Activated CD8-positive, alpha-beta memory T cell treated with anti-CD3 and anti-CD28 coated beads, Interleukin-2, amount 50 U/mL, for 48 hours (primary cell): Measurements from ENCODE around the gene TAL1.
"Not testable (repeated sequence)": the region's sequence is repeated elsewhere in the genome, so short reads cannot be mapped to it uniquely, and the experiment has no call there.

Experiments used
- DNase-seq: peaks from one replicate; pipeline ENCODE4 v3.0.0-alpha.2; 2020

Gene TAL1

DNA sequence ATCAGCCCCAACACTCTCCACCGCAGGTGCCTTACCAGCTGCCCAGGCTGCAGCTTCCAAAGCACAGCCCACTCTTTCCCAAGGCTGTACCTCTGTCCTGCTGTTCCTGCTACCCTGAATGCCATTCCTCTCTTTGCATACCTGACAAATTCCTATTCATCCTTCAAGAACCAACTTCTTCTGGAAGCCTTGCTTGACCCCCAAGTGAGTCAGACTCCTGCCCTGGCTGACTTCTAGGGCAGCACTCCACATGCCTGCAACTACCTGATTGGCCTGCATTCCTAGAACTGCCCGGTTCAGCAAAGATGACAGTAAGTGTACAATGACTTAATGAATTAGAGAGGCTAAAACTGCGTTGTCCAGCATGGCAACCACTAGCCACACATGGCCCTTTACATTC is 21.4 kb downstream of the TAL1 start:
- DNase-seq, result no peak

GRCh38 chr1:47209725-47210325 is 22.2 kb downstream of the TAL1 start:
- DNase-seq, result no peak

DNA sequence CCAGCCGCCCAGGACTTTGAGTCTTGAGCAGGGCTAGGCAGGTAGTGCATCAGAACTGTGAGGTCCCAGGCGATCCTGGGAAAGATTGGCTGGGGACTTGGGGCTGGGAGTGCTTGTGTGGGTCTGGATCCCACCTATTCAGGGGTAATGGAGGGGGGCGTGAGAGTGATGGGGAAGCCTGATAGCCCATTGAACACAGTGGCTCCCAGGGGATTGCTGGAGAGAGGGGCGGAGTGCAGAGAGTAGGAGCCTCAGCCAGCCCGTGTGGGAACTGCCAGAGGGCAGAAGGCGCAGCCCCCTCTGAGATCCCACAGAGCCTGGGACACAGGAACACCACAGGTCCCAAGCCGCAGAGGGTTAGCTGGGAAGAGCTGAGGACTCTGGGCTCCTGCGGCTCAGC is 22.9 kb downstream of the TAL1 start:
- no peak for DNase-seq

DNA sequence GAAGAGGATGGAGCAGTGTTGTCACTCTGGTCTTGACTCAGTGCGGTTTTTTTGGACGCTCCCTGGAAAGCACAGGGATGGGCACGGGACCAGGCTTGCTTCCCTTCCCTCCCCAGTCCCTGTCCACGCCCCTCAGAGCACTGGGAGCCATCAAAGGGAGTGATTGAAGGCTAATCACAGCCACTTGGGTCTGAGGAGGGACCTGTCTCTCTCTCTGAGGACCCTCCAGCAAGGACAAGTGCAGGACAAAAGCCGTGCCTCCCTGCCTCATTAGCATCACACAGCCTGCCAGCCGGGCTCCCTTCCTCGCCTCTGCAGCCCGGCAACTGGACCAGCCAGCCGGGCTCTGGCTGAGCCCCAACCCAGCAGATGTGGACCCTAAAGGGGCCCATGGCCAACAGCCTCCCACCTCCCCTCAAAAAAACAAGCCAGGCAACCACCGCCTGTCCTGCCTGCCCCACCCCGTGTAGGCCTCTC is 23.6 kb downstream of the TAL1 start:
- no peak for DNase-seq

DNA sequence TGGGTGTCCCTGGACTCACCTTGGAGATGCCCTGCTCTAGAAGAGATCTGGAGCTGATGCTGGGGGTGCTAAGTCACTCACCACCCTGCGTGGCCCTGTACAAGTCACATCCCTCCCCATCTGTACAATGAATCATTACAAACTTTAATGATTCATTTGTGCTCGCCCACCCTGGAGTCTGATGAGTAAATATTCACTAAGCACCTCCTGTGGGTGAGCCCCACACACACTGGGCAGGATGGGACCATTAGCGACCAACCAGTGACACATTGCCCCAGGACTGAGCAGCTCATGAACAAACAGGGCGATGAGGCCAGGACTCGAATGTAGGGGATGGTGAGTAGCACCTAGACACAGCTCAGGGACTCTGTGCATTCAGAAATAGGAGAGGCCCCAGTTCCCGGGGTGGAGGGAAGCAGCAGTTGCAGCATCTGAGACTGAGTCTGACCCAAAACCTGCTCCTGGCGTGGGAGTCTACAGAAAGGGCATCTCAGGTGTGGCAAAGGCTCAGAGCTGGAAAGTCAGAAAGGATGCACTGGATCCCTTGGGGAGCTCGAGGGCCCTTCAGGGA is 24.1 kb downstream of the TAL1 start:
- DNase-seq, result no peak

DNA sequence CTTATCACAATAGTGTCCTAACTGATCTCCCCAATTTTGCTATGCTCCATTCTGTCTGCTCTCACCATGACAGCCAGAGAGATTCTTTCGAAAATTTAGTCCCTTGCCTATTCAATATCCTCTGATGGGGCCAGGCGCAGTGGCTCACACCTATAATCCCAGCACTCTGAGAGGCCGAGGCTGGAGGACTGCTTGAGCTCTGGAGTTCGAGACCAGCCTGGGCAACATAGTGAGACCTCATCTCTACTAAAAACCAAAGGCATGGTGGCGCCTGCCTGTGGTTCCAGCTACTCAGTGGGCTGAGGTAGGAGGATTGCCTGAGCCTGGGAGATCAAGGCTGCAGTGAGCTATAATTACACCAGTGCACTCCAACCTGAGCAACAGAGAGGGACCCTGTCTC is 26.1 kb downstream of the TAL1 start:
- no peak for DNase-seq

- DNase-seq, result not testable (repeated sequence)
Observed at GRCh38 chr1:47203504-47203903, 28.5 kb downstream of the TAL1 start.

DNA sequence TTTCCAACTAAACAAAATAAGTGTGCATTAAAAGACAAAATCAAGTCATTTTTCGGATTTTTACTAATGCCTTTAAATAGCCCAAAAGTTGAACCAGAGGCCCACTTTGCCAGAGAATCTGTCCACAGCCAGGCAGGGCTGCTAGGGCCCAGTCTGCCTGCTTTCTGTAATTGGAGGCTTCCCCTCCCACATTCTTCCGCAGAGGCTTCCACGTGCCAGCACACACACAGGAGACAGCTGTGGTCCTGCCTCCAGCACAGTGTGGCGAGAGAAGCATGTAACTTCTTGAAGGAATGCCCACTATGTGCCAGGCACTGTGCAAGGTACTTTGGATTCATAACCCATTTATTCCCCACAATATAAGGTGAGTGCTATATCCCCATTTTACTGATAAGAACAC is 30.8 kb downstream of the TAL1 start:
- no peak for DNase-seq

DNA sequence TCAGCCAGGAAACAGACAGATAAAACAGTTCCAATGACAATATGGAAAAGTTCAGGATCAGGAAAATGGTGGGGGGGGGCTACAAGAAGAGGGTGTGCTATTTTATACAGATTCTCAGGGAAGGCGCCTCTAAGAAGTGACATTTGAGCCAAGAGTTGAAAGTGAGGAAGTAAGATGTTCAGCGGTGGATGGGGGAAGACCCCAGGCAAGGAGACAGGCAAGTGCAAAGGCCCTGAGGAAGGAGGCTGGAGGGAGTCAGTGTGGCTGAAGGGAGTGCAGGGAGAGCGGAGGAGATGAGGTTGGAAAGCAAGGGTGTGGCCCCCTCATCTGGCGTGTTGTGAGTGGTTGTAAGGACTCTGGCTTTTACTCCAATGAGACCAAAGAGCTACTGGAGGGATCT is 33.8 kb downstream of the TAL1 start:
- DNase-seq, result no peak

- DNase-seq, result no peak
Observed at GRCh38 chr1:47196622-47197021, 35.4 kb downstream of the TAL1 start.

GRCh38 chr1:47195981-47196380 is 36.0 kb downstream of the TAL1 start:
- not testable (repeated sequence) for DNase-seq

GRCh38 chr1:47194311-47194710 is 37.7 kb downstream of the TAL1 start:
- DNase-seq, result peak; percentile 15

- DNase-seq, result peak; percentile 20
Observed at GRCh38 chr1:47193496-47193895, 38.5 kb downstream of the TAL1 start.

- peak; percentile 86 for DNase-seq
Observed at GRCh38 chr1:47192458-47193384, 39.3 kb downstream of the TAL1 start.

DNA sequence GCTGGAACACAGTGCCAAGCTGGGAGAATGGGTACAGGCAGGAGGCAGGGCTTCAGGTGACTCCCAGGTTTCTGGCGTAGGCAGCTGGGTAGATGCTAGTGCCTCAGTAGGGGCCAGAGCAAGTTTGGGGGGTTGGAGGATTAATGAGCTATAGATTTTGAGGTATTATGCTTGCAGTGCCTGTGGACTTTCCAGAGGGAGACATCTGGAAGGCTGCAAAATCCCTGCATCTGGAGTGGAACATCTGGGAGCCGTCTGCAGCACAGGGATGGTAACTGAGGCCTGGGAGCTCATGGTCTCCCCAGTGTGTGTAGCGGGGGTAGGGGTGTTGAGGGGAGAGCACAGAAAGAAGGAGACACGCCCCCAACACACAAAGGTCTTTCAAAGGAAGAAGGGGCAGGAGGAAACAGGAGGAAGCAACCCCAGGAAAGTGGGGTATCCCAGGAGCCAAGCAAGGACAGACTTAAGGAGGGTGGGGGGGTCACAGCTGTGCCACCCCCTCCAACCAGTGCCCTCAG is 40.0 kb downstream of the TAL1 start:
- peak; percentile 32 for DNase-seq

DNA sequence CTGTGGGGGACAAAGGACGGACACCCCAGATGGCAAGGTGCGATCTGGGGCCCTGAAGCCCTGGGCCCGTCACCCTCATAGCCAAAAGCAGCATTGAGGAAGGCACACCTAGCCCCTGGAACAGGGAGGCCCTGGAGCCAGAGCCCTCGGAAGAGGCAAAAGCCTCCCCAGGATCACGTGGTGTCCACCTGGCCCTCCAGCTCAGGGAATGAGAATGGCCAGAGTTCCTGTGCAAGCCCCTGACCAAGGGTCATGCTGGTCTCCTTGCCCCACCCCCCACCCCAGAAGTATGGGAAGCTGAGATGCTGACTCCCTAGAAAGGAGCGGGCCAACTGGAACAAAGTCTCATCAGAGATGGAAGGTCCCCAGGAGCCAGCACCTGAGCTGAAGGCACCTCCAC is 41.2 kb downstream of the TAL1 start:
- DNase-seq, result no peak

- no peak for DNase-seq
Observed at GRCh38 chr1:47190509-47190855, 41.5 kb downstream of the TAL1 start.

DNA sequence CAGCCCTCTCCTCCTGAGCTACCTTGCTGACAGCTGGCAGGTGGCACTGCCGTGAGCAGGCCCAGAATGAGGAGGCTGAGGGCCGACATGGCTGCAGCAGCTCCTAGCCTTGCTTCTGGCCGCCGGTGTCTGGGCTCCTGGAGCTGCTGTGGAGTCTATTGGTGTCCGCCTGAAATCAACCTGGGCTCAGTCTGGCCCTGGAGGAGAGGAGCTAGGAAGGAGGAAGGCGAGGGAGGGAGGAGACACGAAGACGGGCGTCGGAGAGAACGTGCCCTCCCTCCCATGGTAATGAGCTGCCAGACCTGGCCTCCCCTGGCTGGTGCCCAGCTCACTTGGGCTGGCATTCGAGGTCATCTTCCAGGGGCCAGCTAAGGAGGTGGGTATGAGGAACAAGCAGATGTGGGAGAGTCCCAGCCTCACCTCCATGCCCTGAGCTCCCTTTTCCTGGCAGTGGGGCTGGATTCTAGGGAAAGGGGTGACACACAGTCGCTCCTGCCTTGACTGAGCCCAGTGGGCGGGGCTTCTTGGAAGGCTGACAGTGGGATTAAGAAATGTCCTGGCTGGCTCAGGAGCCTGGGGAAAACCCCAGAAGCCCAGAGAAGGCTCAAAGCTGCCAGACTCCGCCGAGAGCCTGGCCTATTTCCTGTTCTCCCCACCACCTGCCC is 42.0 kb downstream of the TAL1 start, which contains the start of gene PDZK1IP1:
TSS of gene PDZK1IP1 (minus strand) at position 193 of the 665 bp plus-strand sequence. CDS start at position 89, 104 bp downstream.
- no peak for DNase-seq

GRCh38 chr1:47188791-47189785 is 42.9 kb downstream of the TAL1 start:
- DNase-seq, result no peak

- DNase-seq, result no peak
Observed at GRCh38 chr1:47187926-47188250, 44.1 kb downstream of the TAL1 start.

- no peak for DNase-seq
Observed at GRCh38 chr1:47187231-47187925, 44.6 kb downstream of the TAL1 start.
